Left ventricle myocardium inferior (tissue), 1 donor: Measurements from ENCODE around the gene RAB6A. TPM values are rescaled to one million over a fixed set of nuclear protein-coding genes. Genes with fewer than 3 reads are reported as not detected.
A peak's percentile ranks its signal among the peaks of the same experiment; 100 is the strongest.

ENCODE experiments used
- DNase-seq: peaks from one replicate; pipeline ENCODE4 v3.0.0-alpha.2; 2020
- H3K27ac ChIP-seq: fragments of 200-600 bp; replicated peaks from 2 replicates; pipeline ENCODE4 v1.8.0; 2021
- H3K27me3 ChIP-seq: fragments of 200-600 bp; 2 replicates; pipeline ENCODE4 v1.8.0; 2021; ENCODE audit warnings: low read depth
- H3K36me3 ChIP-seq: fragments of 200-600 bp; 2 replicates; pipeline ENCODE4 v1.8.0; 2021
- H3K4me1 ChIP-seq: fragments of 200-600 bp; 2 replicates; pipeline ENCODE4 v1.8.0; 2021
- H3K4me3 ChIP-seq: fragments of 200-600 bp; 2 replicates; pipeline ENCODE4 v1.8.0; 2021; ENCODE audit warnings: mild to moderate bottlenecking, moderate library complexity
- H3K9me3 ChIP-seq: fragments of 200-600 bp; replicated peaks from 2 replicates; pipeline ENCODE4 v1.8.0; 2021
- CTCF ChIP-seq: fragments of 200-600 bp; IDR thresholded peaks from 2 replicates; pipeline ENCODE4 v1.8.0; 2021; ENCODE audit warnings: antibody characterized with exemption, mild to moderate bottlenecking, borderline replicate concordance
- intact Hi-C: fragments of 100-400 bp; cut with micrococcal nuclease; formaldehyde crosslinking; loops from one replicate; pipeline ENCODE4 v1.11.0; 2022
- total RNA-seq: library from RNA; stranded (reverse); fragmentation: NEBNext Ultra II Directional; extraction: Animal tissue kit (Norgen Biotek cat#: 25700); gene quantifications from one replicate; pipeline ENCODE4 v1.2.1, GENCODE V29; 2021
- donor health status: DM: no; HTN: yes; CAD: no; lungs with severe emphysema.

RAB6A gene
- total RNA-seq, 1 donor from 2014 or later: 98.3 TPM

DNA sequence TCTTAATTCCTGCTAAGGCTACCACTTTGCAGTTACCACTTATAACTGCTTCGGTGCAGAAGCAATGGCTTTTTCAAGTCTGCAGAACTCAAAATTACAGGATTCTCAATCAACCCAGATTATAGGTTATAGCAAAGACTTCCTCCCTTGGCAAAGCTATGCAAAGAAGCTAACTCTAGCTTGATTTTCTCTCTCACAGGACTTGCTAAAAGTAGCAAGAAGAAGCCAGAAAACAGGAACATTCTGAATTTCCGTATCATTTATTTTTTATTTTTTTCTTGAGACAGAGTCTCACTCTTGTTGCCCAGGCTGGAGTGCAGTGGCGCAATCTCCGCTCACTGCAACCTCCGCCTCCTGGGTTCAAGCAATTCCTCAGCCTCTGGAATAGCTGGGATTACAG lies 125.2 kb downstream of the RAB6A start:
- Histone ChIP-seq H3K9me3 (no peaks in the 10 kb centered on the region), H3K27ac (no peak overlapping the region), H3K36me3 (no peaks in the 10 kb centered on the region), H3K4me1 (no peaks in the 10 kb centered on the region), H3K27me3 (no peaks in the 10 kb centered on the region), H3K4me3 (no peak overlapping the region)
- TF ChIP-seq CTCF: no peak
- DNase-seq: no peak
- intact Hi-C loops: no loop called here

- Histone ChIP-seq H3K4me1 (no peaks in the 10 kb centered on the region), H3K27me3 (no peaks in the 10 kb centered on the region), H3K9me3 (no peaks in the 10 kb centered on the region), H3K27ac (no peak overlapping the region), H3K36me3 (no peaks in the 10 kb centered on the region), H3K4me3 (no peak overlapping the region)
- DNase-seq: no peak
- intact Hi-C loops: no loop called here
- TF ChIP-seq CTCF: no peak
Observed at GRCh38 chr11:73633999-73634398, 126.9 kb downstream of the RAB6A start.

DNA sequence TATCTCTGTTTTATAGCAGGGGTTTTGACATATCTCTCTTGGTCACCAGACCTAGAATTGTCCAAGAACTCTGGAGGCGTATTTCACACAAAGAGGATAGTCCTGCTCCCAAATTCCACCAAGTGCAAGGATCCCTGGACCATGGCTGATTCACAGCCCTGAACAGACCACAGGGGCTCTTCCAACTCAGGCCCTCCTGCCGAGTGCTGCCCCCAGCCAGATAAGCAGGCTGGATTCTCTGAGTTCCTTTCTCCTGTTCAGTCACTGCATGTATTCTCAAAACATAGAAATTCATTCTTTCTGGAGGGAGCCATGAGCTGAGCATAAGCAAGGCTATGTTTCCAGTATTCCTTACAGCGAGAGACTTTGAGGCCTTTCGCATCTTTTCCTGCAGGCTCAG lies 127.9 kb downstream of the RAB6A start:
- no peaks in the 10 kb centered on the region for H3K27me3 ChIP-seq
- TF ChIP-seq CTCF: no peak
- H3K36me3 ChIP-seq: no peaks in the 10 kb centered on the region
- intact Hi-C loops: no loop called here
- H3K4me1 ChIP-seq: no peaks in the 10 kb centered on the region
- H3K4me3 ChIP-seq: no peak overlapping the region
- H3K9me3 ChIP-seq: no peaks in the 10 kb centered on the region
- DNase-seq: no peak
- H3K27ac ChIP-seq: no peak overlapping the region

DNA sequence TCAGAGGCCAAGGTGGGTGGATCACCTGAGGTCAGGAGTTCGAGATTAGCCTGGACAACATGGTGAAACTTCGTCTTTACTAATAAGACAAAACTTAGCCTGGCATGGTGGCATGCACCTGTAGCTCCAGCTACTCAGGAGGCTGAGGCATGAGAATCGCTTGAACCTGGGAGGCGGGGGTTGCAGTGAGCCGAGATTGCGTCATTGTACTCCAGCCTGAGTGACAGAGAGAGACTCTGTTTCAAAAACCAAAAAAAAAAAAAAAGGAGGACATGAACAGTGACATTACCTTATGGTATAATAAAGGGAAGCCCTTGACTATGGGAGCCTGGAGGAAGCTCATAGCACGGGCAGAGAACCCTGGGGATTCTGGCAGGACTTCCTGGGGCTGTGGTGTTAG lies 131.0 kb downstream of the RAB6A start:
- Histone ChIP-seq H3K9me3 (no peaks in the 10 kb centered on the region), H3K27ac (no peak overlapping the region), H3K36me3 (no peaks in the 10 kb centered on the region), H3K4me1 (peaks cover 8% of the 10 kb centered on the region), H3K4me3 (no peak overlapping the region), H3K27me3 (no peaks in the 10 kb centered on the region)
- no peak for TF ChIP-seq CTCF
- no peak for DNase-seq
- intact Hi-C loops: loop anchor here (5.0 kb wide), 1 partner anchor 32 kb away; no protein-coding TSS in a partner anchor

DNA sequence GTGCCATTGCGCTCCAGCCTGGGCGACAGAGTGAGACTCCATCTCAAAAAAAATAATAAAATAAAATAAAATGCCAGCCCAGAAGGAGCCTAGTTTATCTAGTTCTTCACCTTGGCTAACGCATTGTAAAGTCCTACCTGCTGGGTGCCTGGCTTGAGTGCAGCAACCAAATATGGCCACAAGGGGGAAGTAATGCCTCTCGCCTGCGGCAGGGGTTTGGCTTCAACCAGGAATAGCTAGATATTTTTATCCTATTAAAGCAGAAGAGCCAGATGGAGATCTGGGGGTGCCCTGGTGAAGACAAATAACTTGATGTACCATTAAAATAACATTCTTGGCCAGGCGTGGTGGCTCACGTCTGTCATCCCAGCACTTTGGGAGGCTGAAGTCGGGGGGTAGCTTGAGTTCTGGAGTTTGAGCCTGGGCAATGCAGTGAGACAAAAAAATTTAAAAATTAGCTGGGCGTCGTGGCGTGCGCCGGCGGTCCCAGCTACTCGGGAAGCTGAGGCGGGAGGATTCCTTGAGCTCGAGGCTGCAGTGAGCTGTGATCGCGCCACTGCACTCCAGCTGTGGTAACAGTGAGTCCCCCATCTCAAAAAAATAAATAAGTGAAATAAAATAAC lies 135.1 kb downstream of the RAB6A start:
- H3K36me3 ChIP-seq: no peaks in the 10 kb centered on the region
- peaks cover 19% of the 10 kb centered on the region for H3K4me1 ChIP-seq
- intact Hi-C loops: loop anchor here (5.0 kb wide), 1 partner anchor 36 kb away; no protein-coding TSS in a partner anchor
- DNase-seq: peak; percentile 61
- peak; percentile 96 for TF ChIP-seq CTCF
- H3K27ac ChIP-seq: no peak overlapping the region
- H3K4me3 ChIP-seq: peak overlapping the region; percentile 32
- no peaks in the 10 kb centered on the region for H3K27me3 ChIP-seq
- no peaks in the 10 kb centered on the region for H3K9me3 ChIP-seq

Other genes with a start within 250 kb of the RAB6A start
- gene FAM168A, start 163.0 kb downstream of the RAB6A start, total RNA-seq: 28.4 TPM
- 22.4 TPM for gene PLEKHB1, start 114.5 kb downstream of the RAB6A start, total RNA-seq
- gene MRPL48, start 26.8 kb upstream of the RAB6A start, total RNA-seq: 35.6 TPM
- gene COA4, start 115.8 kb upstream of the RAB6A start, total RNA-seq: 53.1 TPM
- 13.5 TPM for gene PAAF1, start 115.9 kb upstream of the RAB6A start, total RNA-seq
- not detected for gene DNAJB13, start 190.0 kb upstream of the RAB6A start, total RNA-seq
- gene UCP2, start 221.8 kb upstream of the RAB6A start, total RNA-seq: 23.4 TPM
- gene UCP3, start 248.0 kb upstream of the RAB6A start, total RNA-seq: 2.7 TPM